Measurements from ENCODE around the gene IGFBP6.

IGFBP6 gene, protein sequence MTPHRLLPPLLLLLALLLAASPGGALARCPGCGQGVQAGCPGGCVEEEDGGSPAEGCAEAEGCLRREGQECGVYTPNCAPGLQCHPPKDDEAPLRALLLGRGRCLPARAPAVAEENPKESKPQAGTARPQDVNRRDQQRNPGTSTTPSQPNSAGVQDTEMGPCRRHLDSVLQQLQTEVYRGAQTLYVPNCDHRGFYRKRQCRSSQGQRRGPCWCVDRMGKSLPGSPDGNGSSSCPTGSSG

GRCh38 chr12:53097564-53098353 is at the start of gene IGFBP6:
IGFBP6 (plus strand) TSS chr12:53097667; CDS start chr12:53097718, 51 bp downstream.
- TF ChIP-seq EZH2phosphoT487 (IDR thresholded peaks at IDR 0.05; ENCODE audit: low read length) = no peak
- TF ChIP-seq EZH2 (optimal IDR thresholded peaks at IDR 0.05; ENCODE audit: low read depth, low read length) = no peak
- TF ChIP-seq, protein P1, sequence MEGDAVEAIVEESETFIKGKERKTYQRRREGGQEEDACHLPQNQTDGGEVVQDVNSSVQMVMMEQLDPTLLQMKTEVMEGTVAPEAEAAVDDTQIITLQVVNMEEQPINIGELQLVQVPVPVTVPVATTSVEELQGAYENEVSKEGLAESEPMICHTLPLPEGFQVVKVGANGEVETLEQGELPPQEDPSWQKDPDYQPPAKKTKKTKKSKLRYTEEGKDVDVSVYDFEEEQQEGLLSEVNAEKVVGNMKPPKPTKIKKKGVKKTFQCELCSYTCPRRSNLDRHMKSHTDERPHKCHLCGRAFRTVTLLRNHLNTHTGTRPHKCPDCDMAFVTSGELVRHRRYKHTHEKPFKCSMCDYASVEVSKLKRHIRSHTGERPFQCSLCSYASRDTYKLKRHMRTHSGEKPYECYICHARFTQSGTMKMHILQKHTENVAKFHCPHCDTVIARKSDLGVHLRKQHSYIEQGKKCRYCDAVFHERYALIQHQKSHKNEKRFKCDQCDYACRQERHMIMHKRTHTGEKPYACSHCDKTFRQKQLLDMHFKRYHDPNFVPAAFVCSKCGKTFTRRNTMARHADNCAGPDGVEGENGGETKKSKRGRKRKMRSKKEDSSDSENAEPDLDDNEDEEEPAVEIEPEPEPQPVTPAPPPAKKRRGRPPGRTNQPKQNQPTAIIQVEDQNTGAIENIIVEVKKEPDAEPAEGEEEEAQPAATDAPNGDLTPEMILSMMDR (IDR thresholded peaks at IDR 0.05; ENCODE audit: low read length) = no peak
- Histone ChIP-seq H3K27ac (ENCODE audit: low read length) (no peak within 1 kb of the TSS), H3K4me1 (ENCODE audit: low read length) (peaks cover 22% of the 10 kb centered on the region), H3K27me3 (replicated peaks; ENCODE audit: insufficient read depth, low read length) (0 out of 2 replicates have a peak, but pooled peaks cover 7% of the 10 kb centered on the region), H3K79me2 (ENCODE audit: low read length) (no peaks in the 10 kb centered on the region), H3K9me3 (replicated peaks; ENCODE audit: insufficient read depth, low read length) (no peaks in the 10 kb centered on the region), H3K36me3 (replicated peaks; ENCODE audit: insufficient read depth, low read length) (no peaks in the 10 kb centered on the region), H2AFZ (ENCODE audit: low read length) (peak within 1 kb of the TSS; percentile 99), H3K9me2 (replicated peaks; ENCODE audit: insufficient read depth, low read length) (no peaks in the 10 kb centered on the region), H3K4me3 (ENCODE audit: low read length) (peak within 1 kb of the TSS; percentile 77), H4K20me1 (ENCODE audit: insufficient read depth, low read length) (no peaks in the 10 kb centered on the region), H3F3A (ENCODE audit: insufficient read depth, low read length) (peaks cover 10% of the 10 kb centered on the region), H3K9ac (ENCODE audit: low read length) (peak within 1 kb of the TSS; percentile 39; the same call in 1 of the 2 replicates), H3K4me2 (ENCODE audit: low read depth, low read length) (peak within 1 kb of the TSS; percentile 100)
- DNase-seq = peak; percentile 69

DNA sequence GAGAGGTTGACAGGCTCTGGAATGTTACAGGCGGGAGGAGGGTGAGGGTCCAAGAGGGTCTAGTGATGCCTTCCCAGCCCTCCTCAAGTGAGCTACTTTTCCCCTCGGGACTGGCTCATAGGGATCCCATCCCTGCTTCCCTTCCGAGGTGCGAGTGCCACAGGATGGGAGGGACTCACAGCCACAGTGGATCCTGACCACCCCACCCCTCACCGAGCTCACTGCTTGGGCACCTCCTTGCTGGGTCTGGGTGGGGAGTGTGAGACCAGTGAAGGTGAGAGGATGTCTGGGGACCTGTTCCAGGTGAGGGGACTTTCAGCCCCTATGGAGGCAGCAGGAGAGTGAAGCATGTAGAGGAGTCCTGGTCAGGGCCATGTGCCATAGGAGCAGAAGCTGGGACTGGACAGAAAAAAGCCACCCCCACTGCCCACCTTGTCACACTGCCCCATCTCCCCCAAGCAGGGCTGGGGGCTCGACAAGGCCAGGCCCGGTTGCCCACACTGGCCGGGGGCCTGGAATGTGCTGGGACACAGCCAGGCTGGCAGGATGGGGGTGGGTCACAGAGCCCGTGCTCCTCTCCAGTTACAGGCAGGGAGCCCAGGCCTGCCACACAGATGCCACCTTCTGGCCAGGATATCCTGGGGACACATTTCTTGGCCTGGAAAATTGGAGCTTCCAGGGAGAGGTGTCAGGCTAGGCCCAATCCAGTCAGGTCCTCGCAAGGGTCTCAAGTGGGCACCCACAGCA is 49.3 kb upstream of the IGFBP6 start:
- 0 out of 2 replicates have a peak, but pooled peaks cover under 1% of the 10 kb centered on the region for H3K4me1 ChIP-seq (ENCODE audit: low read length)
- H3K9ac ChIP-seq (ENCODE audit: low read length) = peak overlapping the region; percentile 22; the same call in 1 of the 2 replicates
- no peak overlapping the region for H3K27ac ChIP-seq (ENCODE audit: low read length)
- no peaks in the 10 kb centered on the region for H3K9me2 ChIP-seq (replicated peaks; ENCODE audit: insufficient read depth, low read length)
- TF ChIP-seq EZH2 (optimal IDR thresholded peaks at IDR 0.05; ENCODE audit: low read depth, low read length) (no peak), EZH2phosphoT487 (IDR thresholded peaks at IDR 0.05; ENCODE audit: low read length) (no peak)
- TF ChIP-seq, protein P1 (IDR thresholded peaks at IDR 0.05; ENCODE audit: low read length) = no peak
- H2AFZ ChIP-seq (ENCODE audit: low read length) = no peak overlapping the region
- no peaks in the 10 kb centered on the region for H4K20me1 ChIP-seq (ENCODE audit: insufficient read depth, low read length)
- H3K27me3 ChIP-seq (replicated peaks; ENCODE audit: insufficient read depth, low read length) = peaks cover 6% of the 10 kb centered on the region; the same call in 1 of the 2 replicates
- peaks cover 24% of the 10 kb centered on the region; the same call in 1 of the 2 replicates for H3F3A ChIP-seq (ENCODE audit: insufficient read depth, low read length)
- peak overlapping the region; percentile 54; the same call in 1 of the 2 replicates for H3K4me2 ChIP-seq (ENCODE audit: low read depth, low read length)
- H3K4me3 ChIP-seq (ENCODE audit: low read length) = no peak overlapping the region
- H3K79me2 ChIP-seq (ENCODE audit: low read length) = no peaks in the 10 kb centered on the region
- no peaks in the 10 kb centered on the region for H3K9me3 ChIP-seq (replicated peaks; ENCODE audit: insufficient read depth, low read length)
- no peak for DNase-seq
- no peaks in the 10 kb centered on the region for H3K36me3 ChIP-seq (replicated peaks; ENCODE audit: insufficient read depth, low read length)

DNA sequence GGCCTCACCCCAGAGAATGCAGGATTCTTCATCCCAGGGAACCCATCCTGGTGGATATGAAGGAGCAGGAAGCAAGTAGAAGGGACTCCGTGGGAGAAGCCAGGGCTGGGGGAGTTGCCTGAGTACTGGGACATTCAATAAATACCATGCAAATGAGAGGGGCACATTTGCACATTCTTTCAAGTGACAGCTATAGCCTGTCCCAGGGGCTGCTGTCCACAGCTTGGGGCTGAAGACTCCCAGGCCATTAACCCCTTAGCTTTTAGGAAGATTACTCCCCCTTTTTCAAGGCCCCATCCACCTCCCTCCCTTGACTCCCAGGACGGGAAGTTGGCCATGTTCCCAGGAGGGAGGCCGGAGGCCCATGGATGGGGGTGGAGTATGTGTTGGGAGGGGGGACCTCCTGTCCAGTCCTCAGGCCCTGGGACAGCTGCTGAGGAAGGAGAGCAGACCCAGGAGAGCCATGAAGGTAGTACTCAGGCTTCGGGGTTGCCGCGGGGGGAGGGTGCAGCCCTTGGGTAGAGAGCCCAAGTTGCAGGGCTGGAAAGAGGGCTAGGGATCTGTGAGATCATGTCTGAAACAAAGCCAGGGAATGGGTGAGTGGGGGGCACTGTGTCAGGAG is 48.6 kb upstream of the IGFBP6 start:
- peaks cover 22% of the 10 kb centered on the region; the same call in 1 of the 2 replicates for H3F3A ChIP-seq (ENCODE audit: insufficient read depth, low read length)
- no peak overlapping the region for H3K4me2 ChIP-seq (ENCODE audit: low read depth, low read length)
- 0 out of 2 replicates have a peak, but pooled peaks cover 5% of the 10 kb centered on the region for H3K4me1 ChIP-seq (ENCODE audit: low read length)
- peaks cover 6% of the 10 kb centered on the region; the same call in 1 of the 2 replicates for H3K27me3 ChIP-seq (replicated peaks; ENCODE audit: insufficient read depth, low read length)
- TF ChIP-seq EZH2phosphoT487 (IDR thresholded peaks at IDR 0.05; ENCODE audit: low read length) = no peak
- TF ChIP-seq EZH2 (optimal IDR thresholded peaks at IDR 0.05; ENCODE audit: low read depth, low read length) = no peak
- TF ChIP-seq, protein P1 (IDR thresholded peaks at IDR 0.05; ENCODE audit: low read length) = no peak
- no peaks in the 10 kb centered on the region for H3K79me2 ChIP-seq (ENCODE audit: low read length)
- H3K27ac ChIP-seq (ENCODE audit: low read length) = no peak overlapping the region
- H3K9me2 ChIP-seq (replicated peaks; ENCODE audit: insufficient read depth, low read length) = no peaks in the 10 kb centered on the region
- no peak overlapping the region for H3K4me3 ChIP-seq (ENCODE audit: low read length)
- no peak overlapping the region for H2AFZ ChIP-seq (ENCODE audit: low read length)
- DNase-seq = no peak
- no peaks in the 10 kb centered on the region for H4K20me1 ChIP-seq (ENCODE audit: insufficient read depth, low read length)
- no peak overlapping the region for H3K9ac ChIP-seq (ENCODE audit: low read length)
- no peaks in the 10 kb centered on the region for H3K9me3 ChIP-seq (replicated peaks; ENCODE audit: insufficient read depth, low read length)
- H3K36me3 ChIP-seq (replicated peaks; ENCODE audit: insufficient read depth, low read length) = no peaks in the 10 kb centered on the region
